ENCODE data around the gene EPHB2. TPM values are rescaled to one million over a fixed set of nuclear protein-coding genes. Genes with fewer than 3 reads are reported as not detected.

The EPHB2 gene
- total and polyA plus RNA-seq, 2 of the 13 experiments (the other 11 are each of a cell fraction or from before 2014, with no cell fraction given): 0.03 to 0.11 TPM

DNA sequence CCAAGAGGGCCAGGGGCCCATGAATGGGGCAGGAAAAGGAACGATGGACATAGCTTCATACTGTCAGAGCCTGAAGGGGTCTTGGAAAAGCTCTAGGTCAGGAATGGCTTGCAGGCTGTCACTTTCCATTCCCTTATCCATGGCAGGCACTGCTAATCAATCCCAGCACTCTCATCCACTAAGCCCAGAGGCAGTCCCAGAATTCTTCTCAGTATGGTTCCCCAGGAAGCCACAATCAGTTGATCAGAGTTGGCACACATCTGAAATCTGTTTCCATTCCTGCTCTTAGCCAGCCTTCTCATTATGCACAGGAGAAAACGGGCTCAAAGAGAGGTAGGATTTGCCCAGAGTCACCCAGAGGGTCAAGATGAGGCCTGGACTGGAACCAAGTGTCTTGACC lies 196.3 kb downstream of the EPHB2 start (continued):
- TF ChIP-seq, protein P1, sequence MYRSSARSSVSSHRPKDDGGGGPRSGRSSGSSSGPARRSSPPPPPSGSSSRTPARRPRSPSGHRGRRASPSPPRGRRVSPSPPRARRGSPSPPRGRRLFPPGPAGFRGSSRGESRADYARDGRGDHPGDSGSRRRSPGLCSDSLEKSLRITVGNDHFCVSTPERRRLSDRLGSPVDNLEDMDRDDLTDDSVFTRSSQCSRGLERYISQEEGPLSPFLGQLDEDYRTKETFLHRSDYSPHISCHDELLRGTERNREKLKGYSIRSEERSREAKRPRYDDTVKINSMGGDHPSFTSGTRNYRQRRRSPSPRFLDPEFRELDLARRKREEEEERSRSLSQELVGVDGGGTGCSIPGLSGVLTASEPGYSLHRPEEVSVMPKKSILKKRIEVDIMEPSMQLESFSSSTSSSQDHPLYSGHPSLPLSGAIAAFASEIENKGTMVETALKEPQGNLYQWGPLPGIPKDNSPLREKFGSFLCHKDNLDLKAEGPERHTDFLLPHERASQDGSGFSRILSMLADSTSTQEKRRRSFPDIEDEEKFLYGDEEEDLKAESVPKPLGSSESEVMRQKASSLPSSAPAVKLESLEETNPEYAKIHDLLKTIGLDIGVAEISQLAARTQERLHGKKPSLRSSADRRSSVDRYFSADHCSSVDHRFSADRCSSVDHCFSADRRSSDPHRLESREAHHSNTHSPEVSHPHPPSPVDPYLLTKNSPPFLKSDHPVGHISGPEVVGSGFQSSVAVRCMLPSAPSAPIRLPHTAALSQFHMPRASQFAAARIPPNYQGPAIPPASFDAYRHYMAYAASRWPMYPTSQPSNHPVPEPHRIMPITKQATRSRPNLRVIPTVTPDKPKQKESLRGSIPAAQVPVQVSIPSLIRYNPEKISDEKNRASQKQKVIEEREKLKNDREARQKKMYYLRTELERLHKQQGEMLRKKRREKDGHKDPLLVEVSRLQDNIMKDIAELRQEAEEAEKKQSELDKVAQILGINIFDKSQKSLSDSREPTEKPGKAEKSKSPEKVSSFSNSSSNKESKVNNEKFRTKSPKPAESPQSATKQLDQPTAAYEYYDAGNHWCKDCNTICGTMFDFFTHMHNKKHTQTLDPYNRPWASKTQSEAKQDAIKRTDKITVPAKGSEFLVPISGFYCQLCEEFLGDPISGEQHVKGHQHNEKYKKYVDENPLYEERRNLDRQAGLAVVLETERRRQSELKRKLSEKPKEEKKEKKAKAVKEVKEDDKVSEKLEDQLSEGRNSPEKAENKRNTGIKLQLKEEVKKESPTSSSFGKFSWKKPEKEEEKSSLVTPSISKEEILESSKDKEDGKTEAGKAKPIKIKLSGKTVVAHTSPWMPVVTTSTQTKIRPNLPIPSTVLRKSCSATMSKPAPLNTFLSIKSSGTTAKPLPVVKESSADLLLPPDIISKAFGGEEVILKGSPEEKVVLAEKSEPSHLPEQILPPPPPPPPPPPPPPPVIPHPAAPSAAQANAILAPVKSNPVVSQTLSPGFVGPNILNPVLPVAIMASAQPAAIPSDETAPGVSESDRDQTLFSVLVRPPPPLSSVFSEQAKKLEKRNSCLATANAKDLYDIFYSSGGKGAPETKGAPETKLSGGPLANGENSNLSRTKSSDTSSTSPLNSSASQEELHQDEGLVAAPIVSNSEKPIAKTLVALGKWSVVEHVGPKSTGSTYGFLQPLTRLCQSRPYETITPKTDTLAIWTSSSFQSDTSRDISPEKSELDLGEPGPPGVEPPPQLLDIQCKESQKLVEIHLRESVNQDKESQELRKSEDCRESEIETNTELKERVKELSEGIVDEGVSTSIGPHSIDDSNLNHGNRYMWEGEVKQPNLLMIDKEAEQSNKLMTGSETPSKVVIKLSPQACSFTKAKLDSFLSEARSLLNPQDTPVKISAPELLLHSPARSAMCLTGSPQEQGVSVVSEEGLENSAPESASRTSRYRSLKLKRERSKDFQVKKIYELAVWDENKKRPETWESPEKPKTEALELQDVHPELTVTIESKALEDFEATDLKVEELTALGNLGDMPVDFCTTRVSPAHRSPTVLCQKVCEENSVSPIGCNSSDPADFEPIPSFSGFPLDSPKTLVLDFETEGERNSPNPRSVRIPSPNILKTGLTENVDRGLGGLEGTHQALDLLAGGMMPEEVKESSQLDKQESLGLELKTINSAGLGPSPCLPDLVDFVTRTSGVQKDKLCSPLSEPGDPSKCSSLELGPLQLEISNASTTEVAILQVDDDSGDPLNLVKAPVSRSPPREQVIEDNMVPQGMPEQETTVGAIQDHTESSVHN (CRISPR knock-in tag; IDR thresholded peaks at IDR 0.05): no peak
- TF ChIP-seq RBFOX2 (IDR thresholded peaks at IDR 0.05; ENCODE audit: low read depth, low read length): no peak

DNA sequence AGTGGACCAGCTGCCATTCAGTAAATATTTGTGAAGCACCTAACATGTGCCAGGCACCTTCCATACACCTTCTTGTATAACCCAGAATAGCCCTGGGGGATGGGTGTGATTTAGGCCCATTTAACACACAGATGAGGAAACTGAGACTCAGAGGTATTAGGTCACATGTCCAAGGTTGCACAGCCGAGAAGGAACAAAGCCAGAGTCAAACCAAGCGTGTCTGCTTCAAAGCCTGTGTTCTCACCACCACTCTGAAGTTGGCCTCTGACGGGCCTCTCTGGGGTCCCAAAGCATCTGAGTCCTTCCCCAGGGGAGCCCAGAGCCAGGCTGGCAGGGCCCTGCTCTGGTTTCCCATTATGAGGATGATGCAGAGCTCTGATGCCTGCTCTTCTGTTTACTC lies 196.9 kb downstream of the EPHB2 start:
- H2AFZ ChIP-seq (ENCODE audit: low read length): no peak overlapping the region
- 0% methylated on average over 2 of the region's 3 CpGs for WGBS (ENCODE audit: low lambda C conversion rate)
- CTCF ChIA-PET (ENCODE audit: low intra/inter-chr PET ratio, low total read pairs): no interaction called here
- no peaks in the 10 kb centered on the region for H3K36me3 ChIP-seq (replicated peaks in 1 of 2; ENCODE audit: control insufficient read depth in 1 of 2, insufficient read depth in 2 of 2, low read length in 2 of 2)
- no peak overlapping the region for H3K4me3 ChIP-seq (replicated peaks in 1 of 3; ENCODE audit: insufficient read depth in 1 of 3, low read depth in 2 of 3, low read length in 3 of 3)
- no peaks in the 10 kb centered on the region for H3K79me2 ChIP-seq (ENCODE audit: insufficient read depth, low read length)
- DNase-seq (ENCODE audit: low spot score) (no peak), FAIRE-seq (no peak), ATAC-seq (no peak)
- no peaks in the 10 kb centered on the region for H3K4me1 ChIP-seq (ENCODE audit: insufficient read depth, low read length)
- no peak overlapping the region for H3K4me2 ChIP-seq (ENCODE audit: low read depth, low read length)
- no peaks in the 10 kb centered on the region for H3K9me3 ChIP-seq (ENCODE audit: low read length)
- H3K27ac ChIP-seq (ENCODE audit: extremely low read length, insufficient read depth, low read length): no peak overlapping the region
- H4K20me1 ChIP-seq (ENCODE audit: insufficient read depth, low read length): no peaks in the 10 kb centered on the region
- BruUV-seq (replicated peaks): no TSS peak
- peaks cover 1 to 8% of the 10 kb centered on the region in 2 experiments; a peak in 3 of 5 replicates for H3K27me3 ChIP-seq (ENCODE audit: control insufficient read depth in 1 of 2, insufficient read depth in 2 of 2, low read length in 2 of 2)
- intact Hi-C loops (cut with micrococcal nuclease; ENCODE audit: unreplicated experiment) (no loop called here), in situ Hi-C loops (cut with HindIII; ENCODE audit: extremely low pct_ligation_motif_present, low pct_unique_long_range_greater_than_20kb) (no loop called here)
- POLR2A ChIA-PET: no interaction called here
- H3K9ac ChIP-seq (ENCODE audit: insufficient read depth, low read depth, low read length): no peak overlapping the region
- TF ChIP-seq, protein P2, sequence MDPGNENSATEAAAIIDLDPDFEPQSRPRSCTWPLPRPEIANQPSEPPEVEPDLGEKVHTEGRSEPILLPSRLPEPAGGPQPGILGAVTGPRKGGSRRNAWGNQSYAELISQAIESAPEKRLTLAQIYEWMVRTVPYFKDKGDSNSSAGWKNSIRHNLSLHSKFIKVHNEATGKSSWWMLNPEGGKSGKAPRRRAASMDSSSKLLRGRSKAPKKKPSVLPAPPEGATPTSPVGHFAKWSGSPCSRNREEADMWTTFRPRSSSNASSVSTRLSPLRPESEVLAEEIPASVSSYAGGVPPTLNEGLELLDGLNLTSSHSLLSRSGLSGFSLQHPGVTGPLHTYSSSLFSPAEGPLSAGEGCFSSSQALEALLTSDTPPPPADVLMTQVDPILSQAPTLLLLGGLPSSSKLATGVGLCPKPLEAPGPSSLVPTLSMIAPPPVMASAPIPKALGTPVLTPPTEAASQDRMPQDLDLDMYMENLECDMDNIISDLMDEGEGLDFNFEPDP (CRISPR knock-in tag; conservative IDR thresholded peaks at IDR 0.05): no peak
- TF ChIP-seq SYNCRIP (IDR thresholded peaks at IDR 0.05; ENCODE audit: insufficient read depth, low read depth, low read length): no peak
- no peak for TF ChIP-seq DNMT3B (CRISPR knock-in tag; conservative IDR thresholded peaks at IDR 0.05)
- no peak for TF ChIP-seq HNRNPL (IDR thresholded peaks at IDR 0.05; ENCODE audit: low read depth, low read length)
- TF ChIP-seq ZNF205 (CRISPR knock-in tag; IDR thresholded peaks at IDR 0.05): no peak
- TF ChIP-seq ATRX (CRISPR knock-in tag; IDR thresholded peaks at IDR 0.05; ENCODE audit: borderline replicate concordance): no peak
- no peak for TF ChIP-seq MYC (CRISPR knock-in tag; IDR thresholded peaks at IDR 0.05; ENCODE audit: borderline replicate concordance)
- no peak for TF ChIP-seq ZNF543 (CRISPR knock-in tag; IDR thresholded peaks at IDR 0.05)
- TF ChIP-seq, protein P3, sequence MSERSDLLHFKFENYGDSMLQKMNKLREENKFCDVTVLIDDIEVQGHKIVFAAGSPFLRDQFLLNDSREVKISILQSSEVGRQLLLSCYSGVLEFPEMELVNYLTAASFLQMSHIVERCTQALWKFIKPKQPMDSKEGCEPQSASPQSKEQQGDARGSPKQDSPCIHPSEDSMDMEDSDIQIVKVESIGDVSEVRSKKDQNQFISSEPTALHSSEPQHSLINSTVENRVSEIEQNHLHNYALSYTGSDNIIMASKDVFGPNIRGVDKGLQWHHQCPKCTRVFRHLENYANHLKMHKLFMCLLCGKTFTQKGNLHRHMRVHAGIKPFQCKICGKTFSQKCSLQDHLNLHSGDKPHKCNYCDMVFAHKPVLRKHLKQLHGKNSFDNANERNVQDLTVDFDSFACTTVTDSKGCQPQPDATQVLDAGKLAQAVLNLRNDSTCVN (CRISPR knock-in tag; IDR thresholded peaks at IDR 0.05; ENCODE audit: borderline replicate concordance): no peak
- no peak for TF ChIP-seq ZNF709 (CRISPR knock-in tag; IDR thresholded peaks at IDR 0.05)
- no peak for TF ChIP-seq RXRA (CRISPR knock-in tag; IDR thresholded peaks at IDR 0.05)

Measured in HepG2 (cell line).